Lung (tissue), 12 donors: ENCODE measurements around the gene NAXD. TPM values are rescaled to one million over a fixed set of nuclear protein-coding genes. Genes with fewer than 3 reads are reported as not detected.
"Not testable (repeated sequence)": the region's sequence is repeated elsewhere in the genome, so short reads cannot be mapped to it uniquely, and the experiment has no call there.

Experiments
- ATAC-seq: fragments of 200-7000 bp; cut with Tn5 transposase; one replicate; pipeline ENCODE4 v1.9.1; 2020; ENCODE audit warnings: moderate number of reproducible peaks; ENCODE audit not compliant: insufficient read depth, low FRiP score
- DNase-seq, 3 donors: peaks; one replicate each; pipeline ENCODE4 v3.0.0-alpha.2; 2013 to 2017
- H3K27ac ChIP-seq, 2 donors: one replicate each; pipeline ENCODE4 v1.5.1; 2013; ENCODE audit warnings: mild to moderate bottlenecking in 2 of 2, moderate library complexity in 2 of 2, control low read depth in 1 of 2, inconsistent platforms in 1 of 2, low read depth in 1 of 2, low read length in 1 of 2
- H3K27me3 ChIP-seq, 3 donors: one replicate each; pipeline ENCODE4 v1.5.1; 2013; ENCODE audit warnings: low read length in 2 of 3; ENCODE audit not compliant: control insufficient read depth in 3 of 3, insufficient read depth in 3 of 3
- H3K36me3 ChIP-seq, 4 donors: one replicate each; pipeline ENCODE4 v1.5.1; 2013; ENCODE audit warnings: low read length in 4 of 4, mild to moderate bottlenecking in 1 of 4, moderate library complexity in 1 of 4; ENCODE audit not compliant: control insufficient read depth in 4 of 4, insufficient read depth in 4 of 4
- H3K4me1 ChIP-seq, 5 donors: one replicate each; pipeline ENCODE4 v1.5.1; 2013; ENCODE audit warnings: low read length in 5 of 5, mild to moderate bottlenecking in 2 of 5, moderate library complexity in 1 of 5; ENCODE audit not compliant: control insufficient read depth in 5 of 5, insufficient read depth in 5 of 5
- H3K4me3 ChIP-seq: one replicate; pipeline ENCODE4 v1.5.1; 2013; ENCODE audit warnings: mild to moderate bottlenecking, control low read depth, moderate library complexity
- H3K9ac ChIP-seq, 2 donors: one replicate each; pipeline ENCODE4 v1.5.1; 2013; ENCODE audit warnings: low read length in 2 of 2, control low read depth in 1 of 2; ENCODE audit not compliant: insufficient read depth in 1 of 2
- H3K9me3 ChIP-seq, 4 donors: one replicate each; pipeline ENCODE4 v1.5.1; 2013; ENCODE audit warnings: low read length in 3 of 4, mild to moderate bottlenecking in 1 of 4, moderate library complexity in 1 of 4; ENCODE audit not compliant: control insufficient read depth in 4 of 4, insufficient read depth in 3 of 4
- CTCF ChIP-seq: IDR thresholded peaks from 2 replicates; pipeline ENCODE4 v1.5.1; 2012; ENCODE audit warnings: mild to moderate bottlenecking; ENCODE audit errors: control extremely low read depth, extremely low read depth
- WGBS, 2 donors: extraction: QIAGEN DNeasy Blood & Tissue Kit; methylation state at CpG; one replicate each; pipeline ENCODE4 v1.1.7; 2013; 5-methylcytosine and 5-hydroxymethylcytosine counted together
- polyA plus RNA-seq, 2 donors: library from polyadenylated mRNA; stranded (reverse); fragments of 200-250 nt; gene quantifications; one replicate each; pipeline ENCODE4 v1.2.1, GENCODE V29; 2013
- total RNA-seq, 2 donors: library from RNA; depleted of rRNA in 1 of 2; stranded (reverse); fragments of >200 nt in 1 of 2; gene quantifications; one replicate each; pipeline ENCODE4 v1.2.1, GENCODE V29; 2014 to 2021
- donor health status: control.
- donor health status: control.
- donor health status: Bipolar disorder and iron deficiency.
- donor health status: healthy.
- donor health status: DM: yes; HTN: yes; CAD: no.

NAXD gene
- total and polyA plus RNA-seq, 4 donors = 24.1 to 28.9 (median 28.6) TPM

- no peak for TF ChIP-seq CTCF
Measured at GRCh38 chr13:110628952-110629701, 13.8 kb downstream of the NAXD start.

DNA sequence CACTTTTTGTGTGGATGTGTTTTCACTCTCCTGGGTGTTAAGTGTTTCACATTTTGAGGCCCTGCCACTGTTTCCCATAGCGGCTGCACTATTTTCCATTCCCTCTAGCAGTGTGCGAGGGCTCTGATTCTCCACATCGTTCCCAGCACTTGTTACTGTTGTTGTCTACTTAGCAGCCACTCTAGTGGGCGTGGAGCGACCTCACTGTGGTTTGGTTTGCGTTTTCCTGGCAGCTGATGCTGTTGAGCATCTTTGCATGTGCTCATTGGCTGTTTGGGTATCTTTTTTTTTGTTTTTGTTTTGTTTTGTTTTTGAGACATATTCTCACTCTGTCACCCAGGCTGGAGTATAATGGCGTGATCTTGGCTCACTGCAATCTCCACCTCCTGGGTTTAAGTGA, 14.4 kb downstream of the NAXD start:
- H3K27me3 ChIP-seq = no peaks in the 10 kb centered on the region
- WGBS, 2 donors = 79 to 88% methylated on average over 7 of the region's 7 CpGs
- no peak overlapping the region for H3K4me3 ChIP-seq
- peaks cover 4 to 34% (median 15%) of the 10 kb centered on the region in 4 donors for H3K36me3 ChIP-seq
- no peak for ATAC-seq
- no peak for TF ChIP-seq CTCF
- no peak for DNase-seq
- no peaks in the 10 kb centered on the region for H3K9me3 ChIP-seq
- no peaks in the 10 kb centered on the region for H3K4me1 ChIP-seq
- H3K9ac ChIP-seq = no peak overlapping the region
- no peak overlapping the region for H3K27ac ChIP-seq

More at GRCh38 chr13:110628952-110629701, 13.8 kb downstream of the NAXD start:
- Histone ChIP-seq H3K4me3 (no peak overlapping the region), H3K36me3 (peaks cover under 1 to 30% (median 14%) of the 10 kb centered on the region in 4 donors), H3K27ac (no peak overlapping the region), H3K4me1 (no peaks in the 10 kb centered on the region), H3K9ac (no peak overlapping the region), H3K9me3 (no peaks in the 10 kb centered on the region), H3K27me3 (no peaks in the 10 kb centered on the region)
- no peak for DNase-seq
- ATAC-seq = no peak
- 88 to 90% methylated on average over 19 of the region's 19 CpGs for WGBS, 2 donors

DNA sequence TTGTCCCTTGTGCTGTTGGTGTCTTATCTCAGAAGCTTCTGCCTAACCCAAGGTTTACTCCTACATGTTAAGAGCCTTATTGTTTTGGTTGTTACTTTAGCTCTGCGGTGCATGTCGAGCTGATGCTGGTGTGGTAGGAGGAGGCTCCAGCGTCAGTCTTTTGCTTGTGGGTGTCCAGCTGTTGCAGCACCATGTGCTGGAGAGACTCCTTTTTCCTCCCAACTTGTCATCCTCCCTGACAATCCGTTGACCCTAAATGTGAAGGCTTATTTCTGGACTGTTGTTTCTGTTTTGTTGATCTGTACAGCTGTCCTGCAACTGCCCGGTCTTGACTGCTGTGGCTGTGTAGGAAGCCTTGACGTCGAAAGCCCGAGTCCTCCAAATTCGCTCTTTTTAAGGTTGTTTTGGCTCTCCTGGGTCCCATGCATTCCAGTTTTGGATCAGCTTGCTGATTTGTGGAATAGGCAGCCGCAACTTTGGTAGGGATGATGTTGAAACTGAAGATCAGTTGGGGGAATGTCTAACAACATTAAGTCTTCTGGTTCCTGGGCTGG, 15.3 kb downstream of the NAXD start:
- no peak for TF ChIP-seq CTCF
- DNase-seq (no peak), ATAC-seq (no peak)
- Histone ChIP-seq H3K4me3 (no peak overlapping the region), H3K9me3 (no peaks in the 10 kb centered on the region), H3K9ac (no peak overlapping the region), H3K36me3 (peaks cover 4 to 32% (median 19%) of the 10 kb centered on the region in 4 donors), H3K27me3 (no peaks in the 10 kb centered on the region), H3K27ac (no peak overlapping the region), H3K4me1 (no peaks in the 10 kb centered on the region)
- 89 to 91% methylated on average over 10 of the region's 10 CpGs for WGBS, 2 donors

DNA sequence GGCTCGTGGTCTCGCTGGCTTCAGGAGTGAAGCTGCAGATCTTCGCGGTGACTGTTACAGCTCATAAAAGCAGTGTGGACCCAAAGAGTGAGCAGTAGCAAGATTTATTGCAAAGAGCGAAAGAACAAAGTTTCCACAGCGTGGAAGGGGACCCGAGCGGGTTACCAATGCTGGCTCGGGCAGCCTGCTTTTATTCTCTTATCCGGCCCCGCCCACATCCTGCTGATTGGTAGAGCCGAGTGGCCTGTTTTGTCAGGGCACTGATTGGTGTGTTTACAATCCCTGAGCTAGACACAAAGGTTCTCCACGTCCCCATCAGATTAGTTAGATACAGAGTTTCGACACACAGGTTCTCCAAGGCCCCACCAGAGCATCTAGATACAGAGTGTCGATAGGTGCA, 16.9 kb downstream of the NAXD start:
- not testable (repeated sequence) for DNase-seq, ATAC-seq, H3K27ac ChIP-seq, H3K4me1 ChIP-seq, H3K9ac ChIP-seq, H3K4me3 ChIP-seq, H3K27me3 ChIP-seq, H3K9me3 ChIP-seq
- H3K36me3 ChIP-seq = peaks cover 12 to 41% (median 35%) of the 10 kb centered on the region in 4 donors
- WGBS, 2 donors = 91 to 94% methylated on average over 15 of the region's 15 CpGs
